Thyroid gland (tissue), 4 donors: ENCODE data around the gene APOL2. TPM values are rescaled to one million over a fixed set of nuclear protein-coding genes. Genes with fewer than 3 reads are reported as not detected.

Source experiments
- DNase-seq, 2 donors: peaks; one replicate each; pipeline ENCODE4 v3.0.0-alpha.2; 2019
- H3K27ac ChIP-seq, 3 donors: fragments of 200-600 bp; sonication (generic); 1 replicate in 2 of 3; 2 replicates in 1 of 3; pipeline ENCODE4 v1.5.1; 2016 to 2019; ENCODE audit warnings: mild to moderate bottlenecking in 1 of 3, moderate library complexity in 1 of 3
- H3K27me3 ChIP-seq: fragments of 200-600 bp; sonication (generic); one replicate; pipeline ENCODE4 v1.5.1; 2019
- H3K36me3 ChIP-seq, 2 donors: fragments of 200-600 bp; sonication (generic); one replicate each; pipeline ENCODE4 v1.5.1; 2016 to 2019
- H3K4me1 ChIP-seq, 2 donors: fragments of 200-600 bp; sonication (generic); one replicate each; pipeline ENCODE4 v1.5.1; 2017 to 2019
- H3K4me3 ChIP-seq, 3 donors: fragments of 200-600 bp; sonication (generic); replicated peaks in 1 of 3; 1 replicate in 2 of 3; 2 replicates in 1 of 3; pipeline ENCODE4 v1.5.1; 2016; ENCODE audit warnings: mild to moderate bottlenecking in 1 of 3
- H3K9me3 ChIP-seq: fragments of 200-600 bp; sonication (generic); one replicate; pipeline ENCODE4 v1.5.1; 2017
- POLR2A ChIP-seq, 2 donors: fragments of 450-650 bp; IDR thresholded peaks; one replicate each; pipeline ENCODE4 v1.6.1; 2017; ENCODE audit warnings: antibody characterized with exemption in 2 of 2, mild to moderate bottlenecking in 2 of 2, moderate library complexity in 1 of 2
- whole genome bisulfite sequencing, 2 donors: methylation state at CpG; one replicate each; pipeline ENCODE4 v1.1.5; 2017; 5-methylcytosine and 5-hydroxymethylcytosine counted together
- intact Hi-C: fragments of 100-400 bp; cut with DNase I; formaldehyde crosslinking; loops from one replicate; pipeline ENCODE4 v1.15.1; 2023
- total RNA-seq, 4 donors: library from RNA; depleted of rRNA; stranded (reverse); fragments of >200 nt; gene quantifications; one replicate each; pipeline ENCODE4 v1.2.3, GENCODE V29; 2016
- TF ChIP-seq, protein P1 (sequence below), 6 experiments: fragments of 200-600 bp in 3 of 6; fragments of 450-650 bp in 3 of 6; sonication (generic) in 3 of 6; IDR thresholded peaks; one replicate each; pipeline ENCODE4 v1.5.1; 2016 to 2019; ENCODE audit warnings: antibody characterized with exemption in 6 of 6, mild to moderate bottlenecking in 2 of 6, inconsistent platforms in 1 of 6, moderate library complexity in 1 of 6

The APOL2 gene
- total RNA-seq, 4 donors from 2014 or later, result 31.1 to 45.6 (median 35.6) TPM

DNA sequence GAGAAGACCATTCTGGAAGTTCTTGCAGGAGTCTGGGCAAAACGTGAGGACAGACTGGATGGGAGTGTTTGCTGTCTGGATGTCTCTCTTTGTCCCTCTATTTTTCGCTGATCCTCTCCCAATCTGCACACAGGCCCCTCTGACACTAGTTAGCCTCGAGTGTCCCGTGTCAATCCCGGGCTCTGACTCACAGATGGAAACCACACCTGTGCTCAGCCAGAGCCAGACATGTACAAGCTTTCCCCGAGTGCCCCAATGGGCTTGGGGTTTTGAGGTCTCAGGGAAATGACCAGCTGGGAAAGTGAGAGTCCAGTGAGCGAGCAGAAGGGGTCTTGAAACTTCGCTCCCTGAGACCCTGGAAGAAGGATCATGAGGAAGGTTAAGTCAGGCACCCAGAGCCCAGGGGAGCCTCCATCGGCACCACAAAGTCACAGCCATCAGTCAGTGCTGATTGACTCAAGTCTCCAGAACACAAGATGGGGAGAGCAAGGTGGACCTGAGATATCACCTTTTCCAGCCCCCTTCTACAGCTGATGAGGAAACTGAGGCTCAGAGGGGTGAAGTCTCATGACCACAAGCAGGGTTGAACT, 13.9 kb downstream of the APOL2 start:
- no peak for TF ChIP-seq POLR2A (IDR thresholded peaks at IDR 0.05)
- TF ChIP-seq, protein P1, sequence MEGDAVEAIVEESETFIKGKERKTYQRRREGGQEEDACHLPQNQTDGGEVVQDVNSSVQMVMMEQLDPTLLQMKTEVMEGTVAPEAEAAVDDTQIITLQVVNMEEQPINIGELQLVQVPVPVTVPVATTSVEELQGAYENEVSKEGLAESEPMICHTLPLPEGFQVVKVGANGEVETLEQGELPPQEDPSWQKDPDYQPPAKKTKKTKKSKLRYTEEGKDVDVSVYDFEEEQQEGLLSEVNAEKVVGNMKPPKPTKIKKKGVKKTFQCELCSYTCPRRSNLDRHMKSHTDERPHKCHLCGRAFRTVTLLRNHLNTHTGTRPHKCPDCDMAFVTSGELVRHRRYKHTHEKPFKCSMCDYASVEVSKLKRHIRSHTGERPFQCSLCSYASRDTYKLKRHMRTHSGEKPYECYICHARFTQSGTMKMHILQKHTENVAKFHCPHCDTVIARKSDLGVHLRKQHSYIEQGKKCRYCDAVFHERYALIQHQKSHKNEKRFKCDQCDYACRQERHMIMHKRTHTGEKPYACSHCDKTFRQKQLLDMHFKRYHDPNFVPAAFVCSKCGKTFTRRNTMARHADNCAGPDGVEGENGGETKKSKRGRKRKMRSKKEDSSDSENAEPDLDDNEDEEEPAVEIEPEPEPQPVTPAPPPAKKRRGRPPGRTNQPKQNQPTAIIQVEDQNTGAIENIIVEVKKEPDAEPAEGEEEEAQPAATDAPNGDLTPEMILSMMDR (IDR thresholded peaks at IDR 0.05), result no peak

DNA sequence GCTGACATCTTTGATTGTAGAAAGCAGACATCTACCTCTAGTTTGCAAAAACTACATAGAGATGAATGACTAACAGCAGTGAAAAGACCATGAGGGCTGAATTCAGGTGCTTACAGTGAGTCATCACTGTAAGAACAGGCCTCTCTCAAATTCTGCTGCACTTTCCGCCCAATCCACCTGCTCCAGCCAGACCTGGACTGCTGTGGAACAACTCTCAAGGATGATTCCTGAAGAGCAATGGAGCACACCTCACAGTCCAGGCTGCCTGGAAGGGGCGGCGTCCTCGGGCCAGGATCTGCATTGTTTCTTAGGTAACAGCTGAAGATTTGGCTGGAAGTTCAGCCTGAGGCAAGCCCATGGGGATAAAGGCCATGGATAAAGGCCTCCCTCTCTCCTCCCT, 15.1 kb downstream of the APOL2 start:
- Histone ChIP-seq H3K9me3 (no peaks in the 10 kb centered on the region), H3K4me3 (no peak overlapping the region), H3K27ac (no peak overlapping the region), H3K36me3 (peaks cover 6 to 8% of the 10 kb centered on the region in 2 donors), H3K4me1 (no peaks in the 10 kb centered on the region), H3K27me3 (no peaks in the 10 kb centered on the region)
- no peak for TF ChIP-seq POLR2A (IDR thresholded peaks at IDR 0.05)
- TF ChIP-seq, protein P1 (IDR thresholded peaks at IDR 0.05), result no peak
- intact Hi-C loops, result no loop called here
- DNase-seq, result no peak
- 80 to 96% methylated on average over 4 of the region's 4 CpGs for WGBS, 2 donors

More for the DNA sequence above, 13.9 kb downstream of the APOL2 start:
- Histone ChIP-seq H3K27me3 (no peaks in the 10 kb centered on the region), H3K27ac (no peak overlapping the region), H3K4me1 (no peaks in the 10 kb centered on the region), H3K36me3 (peaks cover 6 to 8% of the 10 kb centered on the region in 2 donors), H3K9me3 (no peaks in the 10 kb centered on the region), H3K4me3 (no peak overlapping the region)
- intact Hi-C loops, result loop anchor here (5.0 kb wide), 1 partner anchor 33 kb away; no protein-coding TSS in a partner anchor
- DNase-seq, result no peak
- WGBS, 2 donors, result 88 to 90% methylated on average over 9 of the region's 9 CpGs

DNA sequence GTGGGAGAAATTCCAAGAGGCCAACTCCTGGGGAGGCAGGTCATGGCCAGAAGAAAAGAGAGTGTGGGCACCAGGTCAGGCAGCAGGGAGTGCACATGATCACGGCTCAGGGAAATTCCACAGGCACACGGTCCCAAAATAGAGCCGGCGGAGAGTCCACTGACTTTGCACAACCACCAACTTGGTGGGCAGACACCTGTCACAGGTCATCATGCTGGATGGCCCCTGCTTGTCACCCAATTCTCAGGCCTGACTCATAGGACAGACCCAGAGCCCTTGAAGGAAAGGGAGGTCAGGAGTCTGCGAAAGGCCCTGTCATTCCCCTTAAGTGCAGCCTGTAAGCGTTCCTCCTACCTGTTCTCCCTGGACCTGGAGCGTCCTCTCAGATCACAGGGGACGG, 15.8 kb downstream of the APOL2 start:
- Histone ChIP-seq H3K36me3 (peaks cover 6 to 8% of the 10 kb centered on the region in 2 donors), H3K27ac (no peak overlapping the region), H3K4me3 (no peak overlapping the region), H3K4me1 (no peaks in the 10 kb centered on the region), H3K9me3 (no peaks in the 10 kb centered on the region), H3K27me3 (no peaks in the 10 kb centered on the region)
- no peak for TF ChIP-seq POLR2A (IDR thresholded peaks at IDR 0.05)
- TF ChIP-seq, protein P1 (IDR thresholded peaks at IDR 0.05), result no peak
- 89 to 91% methylated on average over 8 of the region's 8 CpGs for WGBS, 2 donors
- intact Hi-C loops, result no loop called here
- DNase-seq, result no peak

DNA sequence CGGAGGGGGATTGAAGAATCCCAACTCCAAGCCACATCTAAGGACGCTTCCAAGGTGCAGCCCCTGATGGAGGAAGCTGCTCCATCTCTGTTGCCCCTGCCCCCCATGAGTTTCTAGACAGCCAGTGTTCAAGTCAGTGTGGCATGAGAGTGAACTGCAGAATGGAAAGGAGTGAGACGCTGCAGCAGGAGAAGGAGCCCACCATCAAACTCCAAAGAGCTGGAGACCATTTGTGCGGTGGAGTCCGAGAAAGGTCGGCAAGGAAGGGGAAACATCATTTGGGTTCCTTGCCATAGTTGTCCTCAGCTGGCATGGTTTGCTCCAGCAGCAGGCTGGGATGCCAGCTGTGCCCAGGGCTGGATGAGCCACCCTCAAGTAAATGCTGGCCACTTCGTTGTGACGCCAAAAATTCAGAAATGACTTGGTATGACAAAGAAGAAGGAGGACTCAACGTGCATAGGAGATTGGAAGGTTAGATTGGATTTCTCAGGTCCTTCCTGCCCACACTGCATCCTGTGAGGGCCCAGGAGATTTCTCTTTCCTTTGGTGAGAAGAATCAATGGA, 16.4 kb downstream of the APOL2 start:
- no peak for DNase-seq
- intact Hi-C loops, result no loop called here
- H3K27ac ChIP-seq, result no peak overlapping the region
- H3K9me3 ChIP-seq, result no peaks in the 10 kb centered on the region
- H3K36me3 ChIP-seq, result peaks cover 6 to 7% of the 10 kb centered on the region in 2 donors
- 83 to 90% methylated on average over 9 of the region's 9 CpGs for WGBS, 2 donors
- no peak for TF ChIP-seq POLR2A (IDR thresholded peaks at IDR 0.05)
- TF ChIP-seq, protein P1 (IDR thresholded peaks at IDR 0.05), result no peak
- no peaks in the 10 kb centered on the region for H3K4me1 ChIP-seq
- no peaks in the 10 kb centered on the region for H3K27me3 ChIP-seq
- no peak overlapping the region for H3K4me3 ChIP-seq
